SK-N-MC (cell line): Measurements from ENCODE around the gene PACRG.

ENCODE experiments used
- DNase-seq: peaks from one replicate; pipeline ENCODE4 v3.0.0-alpha.2; 2011; ENCODE audit warnings: low read depth, low spot score
- H3K27ac ChIP-seq: fragments of 200-600 bp; sonication (generic); 2 replicates; pipeline ENCODE4 v1.5.1; 2016; ENCODE audit warnings: mixed run types
- H3K36me3 ChIP-seq: fragments of 200-600 bp; sonication (generic); 2 replicates; pipeline ENCODE4 v1.6.1; 2017; ENCODE audit warnings: antibody characterized with exemption, low read length, mixed read lengths; ENCODE audit not compliant: insufficient read depth
- H3K4me3 ChIP-seq: fragments of 200-600 bp; sonication (generic); 2 replicates; pipeline ENCODE4 v1.5.1; 2016
- H3K9ac ChIP-seq: fragments of 200-600 bp; sonication (generic); 2 replicates; pipeline ENCODE4 v1.8.0; 2017; ENCODE audit warnings: mixed run types, mixed read lengths; ENCODE audit not compliant: insufficient read length
- H3K9me3 ChIP-seq: fragments of 200-600 bp; sonication (generic); 2 replicates; pipeline ENCODE4 v1.6.1; 2017; ENCODE audit warnings: low read depth, mild to moderate bottlenecking, antibody characterized with exemption, low read length, moderate library complexity, mixed read lengths
- EZH2 ChIP-seq: fragments of 200-600 bp; sonication (generic); IDR thresholded peaks from one replicate; pipeline ENCODE4 v1.6.1; 2017; ENCODE audit warnings: antibody characterized with exemption
- FOXP2 ChIP-seq: optimal IDR thresholded peaks from 2 replicates; pipeline ENCODE3; 2011; ENCODE audit warnings: mild to moderate bottlenecking, moderate library complexity; ENCODE audit not compliant: insufficient read depth; ENCODE audit errors: extremely low read length, control extremely low read depth
- POLR2AphosphoS5 ChIP-seq: IDR thresholded peaks from 2 replicates; pipeline ENCODE4 v1.6.1; 2012; ENCODE audit warnings: mild to moderate bottlenecking, low read depth, low read length, borderline replicate concordance

The PACRG gene

GRCh38 chr6:163078712-163079111 lies 350.9 kb downstream of the PACRG start:
- H3K9ac ChIP-seq: no peak overlapping the region
- H3K9me3 ChIP-seq: no peaks in the 10 kb centered on the region
- no peak for DNase-seq
- no peak overlapping the region for H3K4me3 ChIP-seq
- no peaks in the 10 kb centered on the region for H3K36me3 ChIP-seq
- TF ChIP-seq FOXP2 (no peak), EZH2 (no peak), POLR2AphosphoS5 (no peak)
- H3K27ac ChIP-seq: no peak overlapping the region

- no peak for DNase-seq
- no peak overlapping the region for H3K27ac ChIP-seq
- no peaks in the 10 kb centered on the region for H3K9me3 ChIP-seq
- no peak overlapping the region for H3K4me3 ChIP-seq
- TF ChIP-seq POLR2AphosphoS5 (no peak), EZH2 (no peak), FOXP2 (no peak)
- no peak overlapping the region for H3K9ac ChIP-seq
- no peaks in the 10 kb centered on the region for H3K36me3 ChIP-seq
Observed at GRCh38 chr6:163080228-163080627, 352.5 kb downstream of the PACRG start.

GRCh38 chr6:163083141-163083540 lies 355.4 kb downstream of the PACRG start:
- H3K27ac ChIP-seq: no peak overlapping the region
- DNase-seq: no peak
- TF ChIP-seq FOXP2: no peak
- no peak for TF ChIP-seq POLR2AphosphoS5
- no peak for TF ChIP-seq EZH2
- no peak overlapping the region for H3K9ac ChIP-seq
- no peak overlapping the region for H3K4me3 ChIP-seq
- H3K9me3 ChIP-seq: no peaks in the 10 kb centered on the region
- no peaks in the 10 kb centered on the region for H3K36me3 ChIP-seq

- no peak overlapping the region for H3K9ac ChIP-seq
Observed at GRCh38 chr6:163085426-163085825, 357.7 kb downstream of the PACRG start.

GRCh38 chr6:163085861-163086623 lies 358.3 kb downstream of the PACRG start:
- Histone ChIP-seq H3K4me3 (no peak overlapping the region), H3K36me3 (no peaks in the 10 kb centered on the region), H3K9ac (no peak overlapping the region), H3K9me3 (no peaks in the 10 kb centered on the region), H3K27ac (no peak overlapping the region)
- DNase-seq: no peak
- TF ChIP-seq EZH2 (no peak), POLR2AphosphoS5 (no peak), FOXP2 (no peak)

More at GRCh38 chr6:163085426-163085825, 357.7 kb downstream of the PACRG start:
- no peak for DNase-seq
- TF ChIP-seq EZH2 (no peak), POLR2AphosphoS5 (no peak), FOXP2 (no peak)
- Histone ChIP-seq H3K36me3 (no peaks in the 10 kb centered on the region), H3K4me3 (no peak overlapping the region), H3K9me3 (no peaks in the 10 kb centered on the region), H3K27ac (no peak overlapping the region)

- no peak for DNase-seq
Observed at GRCh38 chr6:163086624-163086920, 358.8 kb downstream of the PACRG start.

GRCh38 chr6:163087981-163088380 lies 360.2 kb downstream of the PACRG start:
- H3K36me3 ChIP-seq: no peaks in the 10 kb centered on the region
- DNase-seq: no peak
- H3K9ac ChIP-seq: no peak overlapping the region
- H3K27ac ChIP-seq: no peak overlapping the region
- H3K4me3 ChIP-seq: no peak overlapping the region
- no peak for TF ChIP-seq EZH2
- TF ChIP-seq FOXP2: no peak
- no peaks in the 10 kb centered on the region for H3K9me3 ChIP-seq

More at GRCh38 chr6:163086624-163086920, 358.8 kb downstream of the PACRG start:
- H3K36me3 ChIP-seq: no peaks in the 10 kb centered on the region
- no peak overlapping the region for H3K27ac ChIP-seq
- no peak overlapping the region for H3K9ac ChIP-seq
- no peak overlapping the region for H3K4me3 ChIP-seq
- H3K9me3 ChIP-seq: no peaks in the 10 kb centered on the region
- TF ChIP-seq EZH2 (no peak), FOXP2 (no peak), POLR2AphosphoS5 (no peak)

GRCh38 chr6:163092876-163093275 lies 365.1 kb downstream of the PACRG start:
- TF ChIP-seq FOXP2 (no peak), POLR2AphosphoS5 (no peak), EZH2 (no peak)
- Histone ChIP-seq H3K9ac (no peak overlapping the region), H3K9me3 (no peaks in the 10 kb centered on the region), H3K36me3 (no peaks in the 10 kb centered on the region), H3K4me3 (no peak overlapping the region), H3K27ac (no peak overlapping the region)
- DNase-seq: no peak

- Histone ChIP-seq H3K27ac (no peak overlapping the region), H3K4me3 (no peak overlapping the region), H3K9me3 (no peaks in the 10 kb centered on the region), H3K36me3 (no peaks in the 10 kb centered on the region), H3K9ac (no peak overlapping the region)
- TF ChIP-seq EZH2 (no peak), FOXP2 (no peak)
- no peak for DNase-seq
Observed at GRCh38 chr6:163094881-163095280, 367.1 kb downstream of the PACRG start.
